GM21619 (cell line): Measurements from ENCODE around the gene SUPT20H.
"Not testable (repeated sequence)": the region's sequence is repeated elsewhere in the genome, so short reads cannot be mapped to it uniquely, and the experiment has no call there.

Experiments used
- ATAC-seq: cut with Tn5 transposase; IDR thresholded peaks from one replicate; pipeline ENCODE4 v1.9.1; 2021; ENCODE audit not compliant: unreplicated experiment

Gene SUPT20H

DNA sequence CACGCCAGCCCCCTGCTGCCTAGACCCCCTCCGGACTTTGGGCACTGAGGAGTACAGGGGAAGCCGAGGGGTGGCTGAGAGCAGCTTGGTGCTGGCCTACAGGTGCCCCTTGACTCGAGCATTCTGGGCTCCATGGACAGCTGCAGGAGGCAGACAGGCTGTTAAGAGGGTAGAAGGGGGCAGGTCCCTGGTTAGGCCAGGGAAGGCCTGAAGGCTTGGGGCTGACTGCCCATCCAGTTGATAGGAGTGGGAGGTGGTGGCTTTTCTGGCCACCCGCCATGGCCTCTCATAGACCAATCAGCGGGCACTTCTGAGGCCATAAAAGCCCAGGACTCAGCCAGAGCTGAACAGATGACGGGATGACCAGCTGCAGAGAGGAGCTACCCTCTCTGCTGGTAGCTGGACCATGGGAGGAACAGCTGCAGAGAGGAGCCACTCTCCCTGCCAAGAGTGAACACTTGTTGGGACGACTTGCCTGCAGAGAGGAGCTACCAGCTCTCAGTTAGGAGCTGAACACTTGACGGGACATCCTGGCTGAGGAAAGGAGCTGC is 10.7 kb upstream of the SUPT20H start:
- ATAC-seq = no peak

DNA sequence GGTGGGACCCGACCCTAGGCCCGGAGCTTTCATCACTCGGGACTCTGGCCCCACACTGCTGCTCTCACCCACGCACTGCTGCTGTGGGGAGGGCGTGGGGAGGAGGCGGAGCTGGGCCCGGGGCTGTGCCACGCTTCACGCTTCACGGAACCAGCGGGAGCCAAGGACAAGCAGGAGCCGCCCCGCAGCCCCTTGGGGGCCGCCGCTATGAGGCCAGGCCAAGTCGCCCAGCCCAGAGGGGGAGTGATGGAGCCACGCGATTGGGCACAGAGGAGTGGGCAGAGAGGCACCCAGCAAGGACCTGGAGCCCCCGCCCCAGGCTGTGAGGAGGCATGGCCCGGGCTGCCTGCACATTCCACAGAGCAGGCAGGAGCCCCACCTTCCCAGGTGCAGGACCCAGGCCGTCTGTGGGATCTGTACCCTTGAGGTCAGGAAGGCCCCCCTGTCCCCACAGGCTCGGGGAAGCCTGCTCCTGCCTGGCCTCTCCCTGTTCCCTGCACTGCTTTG is 10.2 kb upstream of the SUPT20H start:
- ATAC-seq = no peak

DNA sequence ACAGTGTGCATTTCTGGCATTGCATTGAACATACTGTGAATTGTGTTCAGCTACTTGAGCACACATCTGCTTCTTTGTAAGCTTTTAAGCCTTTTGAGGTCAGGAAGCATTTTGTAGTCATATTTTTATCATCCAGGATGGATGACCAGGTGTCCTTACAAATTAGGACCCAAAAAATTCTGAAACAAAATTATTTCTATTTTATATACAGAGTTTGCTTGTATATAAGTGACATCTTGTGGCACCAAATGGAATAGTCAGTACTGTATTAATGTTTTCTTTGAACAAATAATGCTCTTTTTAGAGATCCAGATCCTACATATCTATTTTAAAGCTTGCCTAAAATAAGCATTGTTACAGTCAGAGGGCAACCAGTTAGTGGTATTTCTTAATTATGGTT is 9.5 kb upstream of the SUPT20H start:
- ATAC-seq = no peak

DNA sequence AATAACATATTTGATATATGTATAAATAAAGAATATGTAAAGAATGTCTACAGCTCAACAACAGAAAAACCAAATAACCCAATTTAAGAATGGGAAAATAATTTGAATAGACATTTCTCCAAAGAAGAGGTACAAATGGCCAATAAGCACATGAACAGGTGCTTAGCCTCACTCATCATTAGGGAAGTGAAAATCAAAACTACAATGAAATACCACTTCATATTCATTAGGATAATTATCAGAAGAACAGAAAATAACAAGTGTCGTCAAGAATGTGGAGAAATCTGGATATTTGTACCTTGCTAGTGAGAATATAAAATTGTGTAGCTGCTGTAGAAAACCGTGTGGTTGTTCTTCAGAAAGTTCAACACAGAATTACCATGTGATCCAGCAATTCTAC is 8.4 kb upstream of the SUPT20H start:
- no peak for ATAC-seq

DNA sequence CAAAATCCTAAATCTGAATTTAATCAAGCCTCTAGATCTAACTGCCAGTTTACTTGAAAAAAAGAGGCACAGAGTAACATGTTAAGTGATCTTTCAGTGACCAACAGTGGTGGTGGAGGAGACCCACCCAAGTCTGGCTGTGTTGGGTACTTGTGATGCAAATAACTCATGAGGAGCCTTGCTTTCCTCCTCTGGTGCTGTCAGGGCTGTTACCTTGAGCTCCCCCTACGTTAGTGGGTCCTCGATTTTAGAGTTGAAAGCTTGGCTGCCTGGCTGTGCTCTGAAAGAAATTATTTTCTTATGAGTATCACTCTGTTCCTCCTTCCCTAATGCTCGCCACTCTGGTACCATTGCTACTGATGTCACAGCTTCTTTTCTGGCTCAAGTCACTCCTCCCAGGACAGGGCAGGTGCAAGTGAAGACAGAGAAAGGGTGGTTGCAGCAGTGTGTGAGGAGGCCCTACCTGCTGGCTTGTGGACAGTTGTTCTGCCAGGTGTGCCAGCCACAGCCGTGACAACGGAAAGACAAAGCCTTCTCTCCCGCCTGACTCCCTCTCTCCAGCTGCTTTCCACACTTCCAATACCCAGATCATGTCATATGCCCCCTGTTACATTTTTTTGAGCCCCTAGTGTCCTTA is 6.5 kb upstream of the SUPT20H start:
- no peak for ATAC-seq

DNA sequence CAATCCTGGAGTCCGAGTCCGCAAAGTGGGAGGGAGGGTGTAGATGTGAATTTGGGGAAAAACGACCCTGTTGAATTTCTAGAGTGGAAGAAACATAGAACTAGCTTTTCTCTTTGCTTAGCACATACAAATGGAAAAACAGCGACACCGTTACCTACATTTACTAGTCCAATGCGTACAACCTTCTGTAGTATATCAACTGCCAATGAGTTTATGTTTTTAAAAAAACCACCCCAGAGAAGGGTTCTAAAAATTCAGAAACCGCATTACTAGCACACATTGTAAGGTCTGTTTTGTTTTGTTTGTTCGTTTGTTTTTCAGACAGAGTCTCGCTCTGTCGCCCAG is 332 bp upstream of the SUPT20H start:
- ATAC-seq = peak; percentile 23

DNA sequence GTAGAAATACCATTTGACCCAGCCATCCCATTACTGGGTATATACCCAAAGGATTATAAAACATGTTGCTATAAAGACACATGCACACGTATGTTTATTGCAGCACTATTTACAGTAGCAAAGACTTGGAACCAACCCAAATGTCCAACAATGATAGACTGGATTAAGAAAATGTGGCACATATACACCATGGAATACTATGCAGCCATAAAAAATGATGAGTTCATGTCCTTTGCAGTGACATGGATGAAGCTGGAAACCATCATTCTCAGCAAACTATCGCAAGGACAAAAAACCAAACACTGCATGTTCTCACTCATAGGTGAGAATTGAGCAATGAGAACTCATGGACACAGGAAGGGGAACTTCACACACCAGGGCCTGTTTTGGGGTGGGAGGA is 3.3 kb downstream of the SUPT20H start:
- ATAC-seq = not testable (repeated sequence)

DNA sequence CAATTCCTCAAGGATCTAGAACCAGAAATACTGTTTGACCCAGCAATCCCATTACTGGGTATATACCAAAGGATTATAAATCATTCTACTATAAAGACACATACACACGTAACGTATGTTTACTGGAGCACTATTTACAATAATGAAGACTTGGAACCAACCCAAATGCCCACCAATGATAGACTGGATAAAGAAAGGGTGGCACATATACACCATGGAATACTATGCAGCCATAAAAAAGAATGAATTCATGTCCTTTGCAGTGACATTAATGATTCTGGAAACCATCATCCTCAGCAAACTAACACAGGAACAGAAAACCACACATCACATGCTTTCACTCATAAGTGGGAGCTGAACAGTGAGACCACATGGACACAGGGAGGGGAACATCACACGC is 6.4 kb downstream of the SUPT20H start:
- not testable (repeated sequence) for ATAC-seq

DNA sequence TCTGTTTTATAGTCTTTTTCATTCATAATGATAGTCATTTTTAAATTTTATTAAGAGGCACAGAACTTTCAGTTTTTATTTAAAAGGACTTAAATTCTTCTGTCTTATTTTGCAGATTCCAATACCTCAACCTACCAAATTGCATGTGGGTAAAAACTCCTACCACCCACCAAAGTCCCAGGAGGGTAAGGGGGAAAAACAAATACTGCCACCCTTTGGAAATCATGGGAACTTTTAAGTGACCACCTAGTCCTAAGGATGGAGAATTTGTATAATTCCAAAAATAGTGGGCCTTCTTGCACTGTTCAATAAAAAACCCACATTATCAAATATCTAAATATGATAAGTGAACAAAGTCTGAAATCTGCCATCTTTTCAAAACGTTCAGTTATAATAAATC is 9.7 kb downstream of the SUPT20H start:
- ATAC-seq = no peak

DNA sequence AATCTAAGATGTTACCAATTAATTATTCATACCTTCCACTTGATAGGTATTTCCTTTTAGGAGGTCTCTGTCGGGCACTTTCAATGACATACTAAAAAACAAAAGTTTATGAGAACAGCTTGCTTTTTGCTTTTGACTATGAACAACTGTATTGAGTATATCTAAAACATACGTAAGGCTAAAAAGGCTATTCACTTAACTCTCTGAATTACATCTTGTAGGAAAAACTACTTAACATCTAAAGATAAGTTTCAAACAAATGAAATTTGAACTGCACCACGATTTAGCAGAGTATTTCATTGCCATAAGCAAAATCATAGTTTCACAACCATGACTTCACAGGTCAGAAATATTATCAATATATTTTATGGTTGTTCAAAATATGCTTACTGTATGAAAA is 11.6 kb downstream of the SUPT20H start:
- ATAC-seq = no peak

DNA sequence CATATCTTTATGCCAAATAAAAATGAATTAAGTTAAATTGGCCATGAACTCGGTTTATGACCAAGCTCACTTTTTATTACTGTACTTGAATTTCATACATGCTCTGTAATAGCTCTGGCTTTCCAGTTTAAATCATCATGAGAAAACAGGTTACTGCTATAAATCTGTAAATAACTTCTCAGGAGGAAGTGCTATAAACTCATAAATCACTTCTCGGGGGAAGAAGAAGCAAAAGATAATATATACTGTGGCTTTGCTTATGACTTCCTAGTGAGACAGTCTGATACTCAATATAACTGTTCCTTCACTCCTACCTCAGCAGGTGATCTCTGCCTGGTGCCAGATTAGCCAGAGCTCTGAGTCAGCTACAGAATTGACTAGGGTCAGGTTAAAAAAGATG is 12.5 kb downstream of the SUPT20H start:
- no peak for ATAC-seq

DNA sequence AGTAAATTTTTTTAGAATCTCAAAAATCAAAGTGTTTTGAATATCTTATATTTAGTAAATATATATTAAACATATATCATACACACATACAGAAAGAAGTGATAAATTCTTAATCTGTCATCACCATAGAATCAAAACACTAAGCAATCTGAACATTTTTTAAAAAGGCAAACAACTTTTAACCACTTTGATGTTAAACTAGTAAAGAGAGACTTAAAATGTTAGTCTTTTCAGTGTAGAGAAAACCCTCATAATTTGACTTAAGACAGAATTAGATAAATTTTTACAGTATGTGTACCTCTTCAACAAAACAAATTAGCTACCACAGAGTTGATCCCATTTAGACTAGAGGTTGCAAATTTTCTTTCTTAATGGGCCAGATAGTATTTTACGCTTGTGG is 13.4 kb downstream of the SUPT20H start:
- no peak for ATAC-seq

DNA sequence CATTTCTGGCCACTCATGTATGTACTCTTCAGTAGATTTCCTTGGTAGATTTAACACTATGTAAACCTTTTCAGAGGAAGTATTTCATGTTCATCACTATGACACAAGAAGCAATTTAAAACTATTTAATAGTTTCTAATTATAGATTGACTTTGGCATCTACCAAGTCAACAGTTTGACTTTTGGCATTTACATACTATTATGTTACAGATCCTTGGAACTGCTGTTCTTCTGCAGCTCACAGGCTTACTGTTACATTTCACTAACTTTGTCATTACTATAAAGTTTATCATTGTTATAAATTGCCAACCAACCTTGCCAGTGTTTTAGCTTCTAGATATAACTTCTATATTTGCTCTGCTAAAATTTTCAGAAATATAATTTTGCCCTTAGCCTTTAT is 18.7 kb downstream of the SUPT20H start:
- no peak for ATAC-seq

DNA sequence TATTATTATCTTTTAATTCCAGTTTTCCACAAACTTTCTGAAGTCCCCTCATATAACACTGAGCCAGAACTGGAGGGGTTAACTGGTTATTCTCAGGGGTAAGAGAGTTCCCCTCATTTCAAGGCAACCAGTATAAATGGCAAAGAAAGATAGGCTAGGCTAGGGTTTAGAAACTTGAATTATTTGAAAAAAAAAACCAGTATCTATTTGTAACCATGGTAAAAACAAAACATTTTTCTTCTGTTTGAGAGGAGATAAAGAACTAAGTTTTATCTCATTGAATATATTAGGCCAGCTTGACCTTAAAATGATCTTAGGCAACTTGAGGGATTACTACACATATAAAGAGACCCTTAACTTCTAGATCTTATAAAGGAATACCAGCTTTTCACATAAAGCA is 19.6 kb downstream of the SUPT20H start:
- no peak for ATAC-seq

DNA sequence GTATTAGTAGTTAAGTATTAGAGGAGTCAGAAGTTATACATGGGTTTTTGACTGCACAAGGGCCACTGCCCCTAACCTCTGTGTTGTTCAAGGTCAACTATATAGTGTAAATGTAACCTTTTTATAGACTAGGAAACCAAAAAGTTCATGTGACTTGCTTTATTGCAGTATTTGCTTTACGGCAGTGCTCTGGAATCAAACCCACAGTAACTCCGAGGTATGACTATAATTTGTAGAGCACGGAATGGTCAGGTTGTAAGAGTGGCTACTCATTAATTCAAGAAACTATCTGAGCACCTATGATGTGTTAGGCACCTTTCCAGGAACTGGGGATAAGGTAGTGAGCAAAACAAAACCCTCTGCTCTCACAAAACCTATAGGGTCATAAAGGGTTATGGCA is 22.2 kb downstream of the SUPT20H start:
- ATAC-seq = no peak

DNA sequence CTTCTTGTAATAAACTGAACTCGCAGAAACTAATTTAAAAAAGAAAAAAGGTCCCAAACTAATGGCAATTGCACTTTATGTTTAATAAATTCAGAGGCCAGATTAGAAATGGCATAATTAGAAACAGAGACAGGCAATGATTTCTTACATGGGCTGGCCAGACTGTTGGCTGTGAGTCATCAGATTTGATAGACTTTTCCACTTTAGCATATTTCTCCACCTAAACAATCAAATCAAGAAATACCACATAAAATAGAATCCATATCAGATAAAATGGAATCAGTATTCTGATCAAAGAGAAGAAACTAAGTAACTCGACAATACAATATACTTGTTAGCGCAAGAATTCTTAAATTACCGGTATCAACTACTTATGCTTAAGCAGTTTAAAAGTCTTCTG is 29.9 kb downstream of the SUPT20H start:
- no peak for ATAC-seq

DNA sequence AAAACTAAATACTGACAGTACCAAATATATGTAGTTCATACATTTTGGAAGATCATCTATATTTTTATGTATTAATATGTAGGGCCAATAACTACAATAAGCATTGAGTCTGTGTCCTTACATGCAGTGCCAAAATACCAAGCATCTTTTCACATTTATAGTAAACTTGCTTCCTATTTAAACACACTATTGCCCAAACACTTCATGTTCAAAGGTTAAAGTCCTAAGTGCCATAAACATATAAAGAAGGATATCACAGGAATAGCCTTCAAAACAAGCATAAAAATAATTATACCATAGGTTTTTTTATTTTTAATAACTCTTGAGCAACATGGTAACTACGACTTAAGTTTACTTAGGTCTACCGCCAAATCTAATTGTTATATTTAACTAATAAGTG is 31.8 kb downstream of the SUPT20H start:
- no peak for ATAC-seq

DNA sequence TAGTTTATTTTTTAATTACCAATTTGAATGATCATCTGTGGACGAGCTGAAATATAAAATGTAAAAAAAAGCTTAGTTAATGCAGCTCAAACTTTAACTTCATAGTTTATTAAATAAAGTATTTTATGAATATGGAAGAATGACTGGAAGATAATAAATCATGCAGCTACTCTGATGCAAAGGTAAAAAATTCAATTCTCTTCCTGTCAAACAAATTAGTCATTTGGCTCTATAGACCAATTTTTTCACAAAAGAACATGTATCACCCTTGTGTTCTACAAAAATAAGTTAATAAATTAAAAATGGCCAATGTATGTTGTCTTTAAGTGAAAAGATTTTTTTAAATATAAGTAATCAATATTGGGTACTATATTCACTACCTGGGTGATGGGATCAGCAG is 32.7 kb downstream of the SUPT20H start:
- ATAC-seq = no peak

DNA sequence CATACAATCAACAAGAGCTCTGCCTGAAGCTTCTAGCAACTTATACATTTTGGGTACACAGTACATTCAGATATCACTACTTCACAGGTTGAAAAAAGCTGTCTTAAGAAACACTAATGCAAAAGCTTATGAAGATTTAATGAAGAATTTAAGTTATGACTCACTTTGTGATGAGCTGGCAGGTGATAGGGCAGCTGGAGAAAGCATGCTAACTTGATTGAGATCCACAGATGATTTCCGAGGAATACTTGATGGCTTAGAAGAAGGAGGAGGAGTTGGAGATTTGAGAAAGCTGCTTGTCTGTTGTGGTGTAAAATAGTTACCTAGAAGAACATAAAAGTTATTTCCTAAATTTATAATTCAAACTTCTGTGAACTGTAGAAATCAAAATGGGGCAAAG is 35.6 kb downstream of the SUPT20H start:
- ATAC-seq = no peak

DNA sequence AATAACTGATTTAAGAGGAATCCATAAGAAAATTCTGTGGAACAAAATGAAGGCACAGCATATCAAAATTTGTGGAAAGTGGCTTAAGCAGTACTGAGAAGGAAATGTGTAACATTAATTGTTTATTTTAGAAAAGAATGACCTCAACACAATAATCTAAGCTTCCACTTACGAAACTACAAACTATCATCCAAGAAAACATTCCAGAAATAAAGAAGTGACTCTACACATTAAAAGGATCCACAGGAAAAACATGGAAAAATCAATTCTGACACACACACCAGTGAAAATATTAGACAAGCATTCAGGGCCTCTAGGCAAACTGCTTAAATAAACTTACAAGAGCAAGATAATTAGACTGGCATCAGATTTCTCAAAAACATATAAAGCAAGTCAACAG is 44.9 kb downstream of the SUPT20H start:
- no peak for ATAC-seq

DNA sequence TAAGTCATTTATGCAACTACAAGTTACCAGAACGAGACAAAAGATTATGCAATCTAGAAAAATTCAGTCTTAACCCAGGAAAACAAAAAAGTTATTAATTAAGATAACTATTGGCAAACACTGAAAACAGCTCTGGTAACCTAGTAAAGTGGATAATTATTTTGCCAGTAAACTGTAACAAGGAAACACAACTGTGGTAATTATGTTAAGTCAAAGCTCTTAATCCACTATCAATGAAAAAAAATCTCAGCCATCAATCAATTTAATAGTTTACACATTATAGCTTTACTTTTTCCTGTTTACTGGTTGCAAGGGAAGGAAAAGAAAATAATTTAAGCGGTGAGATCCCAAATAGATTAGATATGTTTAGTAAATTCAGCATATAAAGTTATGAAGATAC is 47.7 kb downstream of the SUPT20H start:
- ATAC-seq = no peak

DNA sequence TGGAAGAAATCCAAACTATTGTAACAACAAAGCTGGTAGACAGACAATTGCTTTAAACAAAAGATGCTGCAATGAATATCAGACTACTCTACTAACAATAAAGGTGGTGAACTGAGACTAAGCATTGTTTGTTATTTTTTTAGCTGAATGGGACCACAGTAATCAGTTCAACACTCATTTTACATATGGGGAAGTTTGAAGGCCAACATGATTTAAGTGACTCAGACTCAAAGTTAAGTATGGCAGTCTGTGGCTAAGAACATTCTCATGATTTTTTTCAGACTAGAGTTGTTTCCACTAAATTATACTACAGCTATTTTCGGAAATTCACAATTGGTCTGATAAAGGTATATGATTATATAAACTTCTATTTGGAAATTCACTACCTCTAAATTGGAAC is 48.5 kb downstream of the SUPT20H start:
- ATAC-seq = no peak

DNA sequence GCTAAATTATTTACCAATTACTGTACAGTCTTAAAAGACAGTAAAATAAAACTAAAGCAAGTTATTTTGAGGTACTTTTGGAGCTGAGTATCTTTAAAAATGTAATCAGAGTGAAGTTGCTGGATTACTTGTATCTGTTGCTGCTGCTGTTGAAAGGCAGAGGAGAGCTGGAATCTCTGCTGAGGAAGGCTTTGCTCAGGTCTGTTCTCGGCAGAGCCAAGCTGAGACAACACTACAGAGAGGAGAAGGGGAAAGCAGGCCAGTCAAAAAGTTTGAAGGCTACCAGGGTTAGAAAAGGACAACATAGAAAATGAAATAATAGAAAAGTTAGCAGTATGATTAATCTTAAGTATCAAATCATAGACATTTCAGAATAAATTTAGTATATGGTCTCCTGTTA is 49.1 kb downstream of the SUPT20H start:
- no peak for ATAC-seq
